DOHH2 (cell line): ENCODE results near the gene LDAH.
A peak's percentile ranks its signal among the peaks of the same experiment; 100 is the strongest.

ENCODE experiments used
- H3F3A ChIP-seq: fragments of 200-600 bp; sonication (generic), shearing (Covaris generic); 2 replicates; pipeline ENCODE4 v1.6.0; 2016; ENCODE audit warnings: antibody characterized with exemption, mild to moderate bottlenecking; ENCODE audit not compliant: control insufficient read depth, insufficient read depth
- H3K27ac ChIP-seq: fragments of 200-600 bp; sonication (generic); 2 replicates; pipeline ENCODE4 v1.5.1; 2014; ENCODE audit warnings: low read depth, mild to moderate bottlenecking, low read length, moderate library complexity
- H3K27me3 ChIP-seq: fragments of 200-600 bp; sonication (generic); 2 replicates; pipeline ENCODE4 v1.6.1; 2014; ENCODE audit warnings: mild to moderate bottlenecking, low read length, mixed read lengths; ENCODE audit not compliant: control insufficient read depth
- H3K36me3 ChIP-seq: fragments of 200-600 bp; sonication (generic); 2 replicates; pipeline ENCODE4 v1.6.1; 2014; ENCODE audit warnings: mild to moderate bottlenecking, low read length, moderate library complexity, mixed read lengths; ENCODE audit not compliant: control insufficient read depth
- H3K4me1 ChIP-seq: fragments of 200-600 bp; sonication (generic); 2 replicates; pipeline ENCODE4 v1.6.1; 2014; ENCODE audit warnings: mild to moderate bottlenecking, low read length, mixed read lengths; ENCODE audit not compliant: control insufficient read depth
- H3K4me2 ChIP-seq: fragments of 200-600 bp; sonication (generic); 2 replicates; pipeline ENCODE4 v1.6.0; 2014; ENCODE audit warnings: mild to moderate bottlenecking, low read length, moderate library complexity
- H3K4me3 ChIP-seq: fragments of 200-600 bp; sonication (generic); 2 replicates; pipeline ENCODE4 v1.5.1; 2014; ENCODE audit warnings: mild to moderate bottlenecking, low read length, mixed read lengths
- H3K79me2 ChIP-seq: fragments of 200-600 bp; sonication (generic); 2 replicates; pipeline ENCODE4 v1.6.1; 2014; ENCODE audit warnings: mild to moderate bottlenecking, low read length, mixed read lengths; ENCODE audit not compliant: control insufficient read depth
- H3K9me2 ChIP-seq: fragments of 200-600 bp; sonication (generic); replicated peaks from 2 replicates; pipeline ENCODE4 v1.6.1; 2014; ENCODE audit warnings: mild to moderate bottlenecking, low read length, mixed read lengths; ENCODE audit not compliant: control insufficient read depth
- H3K9me3 ChIP-seq: fragments of 200-600 bp; sonication (generic); 2 replicates; pipeline ENCODE4 v1.6.1; 2014; ENCODE audit warnings: antibody characterized with exemption, low read length, mixed read lengths; ENCODE audit not compliant: control insufficient read depth, insufficient read depth
- H4K20me1 ChIP-seq: fragments of 200-600 bp; sonication (generic); 2 replicates; pipeline ENCODE4 v1.6.0; 2014; ENCODE audit warnings: low read depth, mild to moderate bottlenecking, antibody characterized with exemption, low read length, moderate library complexity; ENCODE audit not compliant: control insufficient read depth, insufficient read depth
- CTCF ChIP-seq: fragments of 200-600 bp; sonication (generic); IDR thresholded peaks from one replicate; pipeline ENCODE4 v1.5.1; 2014; ENCODE audit warnings: antibody characterized with exemption, mild to moderate bottlenecking, low read depth, low read length; ENCODE audit not compliant: poor library complexity, severe bottlenecking
- EZH2phosphoT487 ChIP-seq: fragments of 200-600 bp; sonication (generic); IDR thresholded peaks from 2 replicates; pipeline ENCODE4 v1.6.1; 2017; ENCODE audit warnings: borderline replicate concordance, mild to moderate bottlenecking, antibody characterized with exemption, low read length, moderate library complexity, mixed read lengths

The LDAH gene

DNA sequence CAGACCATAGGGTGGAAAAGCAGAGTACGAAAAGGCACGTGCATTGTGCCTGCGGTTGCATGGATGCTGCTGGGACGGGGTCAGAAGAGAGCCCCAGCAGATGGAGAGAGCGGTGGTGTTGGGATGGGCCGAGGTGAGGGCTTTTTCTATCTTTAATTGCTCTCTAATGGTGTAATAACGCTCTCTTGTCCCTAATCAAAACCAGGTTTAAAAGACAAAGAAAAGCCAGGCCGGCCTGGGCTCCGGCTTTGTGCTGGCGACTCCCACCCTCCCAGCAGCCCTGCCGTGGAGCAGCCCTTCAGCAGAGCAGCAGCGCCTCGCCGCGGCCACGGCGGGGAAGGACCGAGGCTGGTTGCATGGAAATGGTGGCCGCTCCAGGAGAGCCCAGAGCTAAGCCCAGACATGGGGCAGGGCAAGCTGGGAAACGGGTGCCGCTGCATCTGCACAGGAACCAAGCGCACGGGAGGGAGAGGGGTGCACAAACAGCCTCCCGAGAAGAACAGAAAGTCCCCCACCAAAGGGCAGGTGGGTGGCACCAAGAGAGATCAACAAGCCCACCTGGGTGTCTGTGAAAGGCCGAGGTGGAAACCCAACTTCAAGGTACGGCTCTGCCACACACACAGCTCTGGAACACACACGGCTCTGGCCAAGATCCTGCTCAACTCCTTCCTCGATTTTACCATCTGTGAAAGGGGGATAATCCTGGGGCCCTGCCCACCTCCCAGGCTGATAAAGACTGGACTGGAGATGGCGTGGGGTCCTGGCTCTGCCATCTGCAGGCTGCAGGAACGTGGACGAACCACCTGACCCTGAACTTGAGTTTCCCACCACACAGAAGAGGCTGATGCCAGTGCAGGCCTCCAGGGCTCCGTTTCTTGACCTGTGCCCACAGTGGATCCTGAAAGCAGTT, 187.0 kb downstream of the LDAH start:
- Histone ChIP-seq H3F3A (no peaks in the 10 kb centered on the region), H3K4me1 (peaks cover 23% of the 10 kb centered on the region), H3K9me2 (no peaks in the 10 kb centered on the region), H3K27ac (no peak overlapping the region), H3K9me3 (no peaks in the 10 kb centered on the region), H3K79me2 (no peaks in the 10 kb centered on the region), H4K20me1 (no peaks in the 10 kb centered on the region), H3K27me3 (no peaks in the 10 kb centered on the region), H3K36me3 (no peaks in the 10 kb centered on the region), H3K4me3 (no peak overlapping the region), H3K4me2 (no peak overlapping the region)
- no peak for TF ChIP-seq EZH2phosphoT487
- TF ChIP-seq CTCF: peak; percentile 91

GRCh38 chr2:20635113-20635510, 187.8 kb downstream of the LDAH start:
- H3K27ac ChIP-seq: no peak overlapping the region
- H3K79me2 ChIP-seq: no peaks in the 10 kb centered on the region
- H4K20me1 ChIP-seq: 0 out of 2 replicates have a peak, but pooled peaks cover 3% of the 10 kb centered on the region
- no peak for TF ChIP-seq CTCF
- no peak for TF ChIP-seq EZH2phosphoT487
- peaks cover 23% of the 10 kb centered on the region for H3K4me1 ChIP-seq
- no peaks in the 10 kb centered on the region for H3K36me3 ChIP-seq
- H3K27me3 ChIP-seq: no peaks in the 10 kb centered on the region
- no peaks in the 10 kb centered on the region for H3K9me2 ChIP-seq
- H3K4me3 ChIP-seq: no peak overlapping the region
- H3K9me3 ChIP-seq: no peaks in the 10 kb centered on the region
- no peak overlapping the region for H3K4me2 ChIP-seq
- H3F3A ChIP-seq: no peaks in the 10 kb centered on the region

GRCh38 chr2:20634507-20635112, 188.3 kb downstream of the LDAH start:
- Histone ChIP-seq H3K4me3 (no peak overlapping the region), H3K27me3 (no peaks in the 10 kb centered on the region), H3K4me2 (no peak overlapping the region), H3K9me3 (no peaks in the 10 kb centered on the region), H3K36me3 (no peaks in the 10 kb centered on the region), H3F3A (no peaks in the 10 kb centered on the region), H3K4me1 (peaks cover 23% of the 10 kb centered on the region), H3K9me2 (no peaks in the 10 kb centered on the region), H4K20me1 (0 out of 2 replicates have a peak, but pooled peaks cover 3% of the 10 kb centered on the region), H3K27ac (no peak overlapping the region), H3K79me2 (no peaks in the 10 kb centered on the region)
- no peak for TF ChIP-seq CTCF
- TF ChIP-seq EZH2phosphoT487: no peak
